Esophagus squamous epithelium (tissue), 5 donors: ENCODE results near the gene SYS1. TPM values are rescaled to one million over a fixed set of nuclear protein-coding genes. Genes with fewer than 3 reads are reported as not detected.

Experiments
- DNase-seq: peaks from one replicate; lab custom pipeline; 2025; lab: John Stamatoyannopoulos, UW
- H3K27ac ChIP-seq, 4 donors: fragments of 200-600 bp; sonication (generic); one replicate each; pipeline ENCODE4 v1.5.1; 2016 to 2019; ENCODE audit warnings: mild to moderate bottlenecking in 1 of 4
- H3K27me3 ChIP-seq, 4 donors: fragments of 200-600 bp; sonication (generic); 1 replicate in 3 of 4; 2 replicates in 1 of 4; pipeline versions ENCODE4 v1.5.1 to v1.6.0; 2017 to 2021; ENCODE audit warnings: antibody characterized with exemption in 1 of 4
- H3K36me3 ChIP-seq, 3 donors: fragments of 200-600 bp; sonication (generic); one replicate each; pipeline ENCODE4 v1.5.1; 2016 to 2019
- H3K4me1 ChIP-seq, 3 donors: fragments of 200-600 bp; sonication (generic); one replicate each; pipeline ENCODE4 v1.5.1; 2017 to 2019
- H3K4me3 ChIP-seq, 4 donors: fragments of 200-600 bp; sonication (generic); 1 replicate in 3 of 4; 2 replicates in 1 of 4; pipeline ENCODE4 v1.5.1; 2016 to 2019; ENCODE audit warnings: mild to moderate bottlenecking in 2 of 4, moderate library complexity in 1 of 4
- H3K9me3 ChIP-seq, 3 donors: fragments of 200-600 bp; sonication (generic); one replicate each; pipeline ENCODE4 v1.5.1; 2016 to 2019
- CTCF ChIP-seq, 6 experiments: fragments of 450-650 bp in 4 of 6; fragments of 200-600 bp in 2 of 6; sonication (generic) in 2 of 6; IDR thresholded peaks; one replicate each; pipeline ENCODE4 v1.5.1; 2016 to 2019; ENCODE audit warnings: antibody characterized with exemption in 6 of 6, mild to moderate bottlenecking in 4 of 6, moderate library complexity in 4 of 6
- POLR2A ChIP-seq, 4 donors: fragments of 450-650 bp; IDR thresholded peaks; one replicate each; pipeline ENCODE4 v1.6.1; 2017; ENCODE audit warnings: antibody characterized with exemption in 4 of 4, mild to moderate bottlenecking in 4 of 4, moderate library complexity in 3 of 4
- WGBS, 2 donors: methylation state at CpG; one replicate each; pipeline ENCODE4 v1.1.5; 2018; 5-methylcytosine and 5-hydroxymethylcytosine counted together
- intact Hi-C: fragments of 100-400 bp; cut with DNase I; formaldehyde crosslinking; loops from one replicate; pipeline ENCODE4 v1.15.0; 2022
- total RNA-seq, 4 donors: library from RNA; depleted of rRNA; stranded (reverse); fragments of >200 nt; gene quantifications; one replicate each; pipeline ENCODE4 v1.1.0, GENCODE V29; 2016
- donor health status: DM: yes; HTN: yes; CAD: no.

Gene SYS1
- total RNA-seq, 4 donors from 2014 or later, result 22.3 to 32.4 (median 27.0) TPM

DNA sequence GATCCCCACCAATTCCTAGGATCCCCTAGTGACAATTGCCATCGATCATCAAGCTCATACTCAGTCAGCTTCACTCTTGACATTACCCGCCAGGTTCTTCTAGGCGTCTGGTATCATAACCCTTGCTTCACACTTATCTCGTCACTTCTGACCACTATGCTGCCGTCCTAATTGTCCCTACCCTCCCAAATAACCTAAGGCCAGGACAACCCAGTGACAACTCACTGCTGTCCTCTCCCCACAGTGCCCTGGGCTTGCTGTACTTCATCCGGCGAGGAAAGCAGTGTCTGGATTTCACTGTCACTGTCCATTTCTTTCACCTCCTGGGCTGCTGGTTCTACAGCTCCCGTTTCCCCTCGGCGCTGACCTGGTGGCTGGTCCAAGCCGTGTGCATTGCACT lies 3.7 kb downstream of the SYS1 start:
- H3K36me3 ChIP-seq, result peaks cover 0 to 55% (median 20%) of the 10 kb centered on the region in 3 donors
- no peak overlapping the region for H3K4me3 ChIP-seq
- intact Hi-C loops, result no loop called here
- no peak for DNase-seq
- no peak overlapping the region for H3K27ac ChIP-seq
- no peaks in the 10 kb centered on the region for H3K9me3 ChIP-seq
- H3K27me3 ChIP-seq, result no peaks in the 10 kb centered on the region
- TF ChIP-seq CTCF (IDR thresholded peaks at IDR 0.05) (no peak), POLR2A (IDR thresholded peaks at IDR 0.05) (no peak)
- 91 to 96% methylated on average over 11 of the region's 11 CpGs for WGBS, 2 donors
- H3K4me1 ChIP-seq, result peaks cover 21 to 53% (median 23%) of the 10 kb centered on the region in 3 donors

DNA sequence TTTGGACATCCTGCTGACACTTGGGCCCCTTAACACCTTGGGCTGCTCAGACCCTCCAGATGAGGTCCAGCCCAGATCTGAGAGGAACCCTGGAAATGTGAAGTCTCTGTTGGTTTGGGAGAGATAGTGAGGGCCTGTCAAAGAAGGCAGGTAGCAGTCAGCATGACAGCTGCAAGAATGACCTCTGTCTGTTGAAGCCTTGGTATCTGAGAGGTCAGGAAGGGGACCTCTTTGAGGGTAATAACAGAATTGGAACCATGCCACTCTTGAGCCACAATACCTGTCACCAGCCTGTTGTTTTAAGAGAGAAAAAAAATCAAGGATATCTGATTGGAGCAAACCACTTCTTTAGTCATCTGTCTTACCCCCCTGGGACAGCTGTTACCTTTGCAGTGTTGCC lies 4.2 kb downstream of the SYS1 start:
- Histone ChIP-seq H3K36me3 (peaks cover 0 to 55% (median 20%) of the 10 kb centered on the region in 3 donors), H3K9me3 (no peaks in the 10 kb centered on the region), H3K4me1 (peaks cover 21 to 53% (median 22%) of the 10 kb centered on the region in 3 donors), H3K4me3 (no peak overlapping the region), H3K27ac (peak overlapping the region in 1 of 4 donors; percentile 32), H3K27me3 (no peaks in the 10 kb centered on the region)
- TF ChIP-seq CTCF (IDR thresholded peaks at IDR 0.05), result no peak
- TF ChIP-seq POLR2A (IDR thresholded peaks at IDR 0.05), result no peak
- intact Hi-C loops, result no loop called here
- no peak for DNase-seq

DNA sequence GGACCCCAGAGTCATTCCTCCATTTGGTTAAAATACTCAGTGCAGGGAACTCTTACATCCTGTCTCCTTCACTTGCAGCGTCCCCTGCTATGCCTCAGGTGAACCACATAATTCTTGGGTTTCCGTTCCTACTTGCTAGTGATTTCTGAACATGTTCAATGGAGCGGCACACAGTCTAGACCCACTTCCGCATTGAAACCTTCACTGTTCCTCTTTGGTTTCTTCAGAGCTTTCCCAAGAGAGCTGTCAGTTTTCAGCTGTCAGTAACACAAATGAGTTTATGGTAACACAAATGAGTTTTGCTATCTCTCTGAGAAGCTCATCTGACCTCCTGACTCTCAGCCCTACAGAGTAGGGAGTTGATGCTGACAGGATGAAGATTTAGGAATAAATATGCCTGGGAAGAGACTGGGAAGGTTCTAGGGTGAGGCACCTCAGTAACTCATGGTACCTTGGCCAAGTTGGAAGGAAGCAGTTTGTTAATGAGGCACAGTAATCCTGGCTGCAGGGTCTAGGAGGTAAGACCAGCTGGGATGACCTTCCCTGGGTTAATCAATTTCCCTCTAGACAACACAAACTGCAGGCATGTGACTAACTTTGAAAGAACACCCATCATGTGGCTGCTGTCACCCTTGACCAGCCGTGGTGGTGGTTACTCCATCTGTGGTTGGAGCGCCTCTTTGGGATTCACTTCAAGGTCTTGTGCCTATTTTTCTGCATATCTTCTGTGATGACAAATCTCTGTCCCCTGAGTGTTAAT lies 5.4 kb downstream of the SYS1 start:
- 69 to 72% methylated on average over 6 of the region's 6 CpGs for WGBS, 2 donors
- H3K36me3 ChIP-seq, result peaks cover 0 to 55% (median 20%) of the 10 kb centered on the region in 3 donors
- H3K27ac ChIP-seq, result peak overlapping the region in 2 of 4 donors; percentile 22 to 44
- intact Hi-C loops, result no loop called here
- no peak overlapping the region for H3K4me3 ChIP-seq
- H3K4me1 ChIP-seq, result peaks cover 21 to 58% (median 24%) of the 10 kb centered on the region in 3 donors
- no peaks in the 10 kb centered on the region for H3K9me3 ChIP-seq
- no peak for DNase-seq
- no peak for TF ChIP-seq POLR2A (IDR thresholded peaks at IDR 0.05)
- TF ChIP-seq CTCF (IDR thresholded peaks at IDR 0.05), result no peak
- H3K27me3 ChIP-seq, result no peaks in the 10 kb centered on the region

DNA sequence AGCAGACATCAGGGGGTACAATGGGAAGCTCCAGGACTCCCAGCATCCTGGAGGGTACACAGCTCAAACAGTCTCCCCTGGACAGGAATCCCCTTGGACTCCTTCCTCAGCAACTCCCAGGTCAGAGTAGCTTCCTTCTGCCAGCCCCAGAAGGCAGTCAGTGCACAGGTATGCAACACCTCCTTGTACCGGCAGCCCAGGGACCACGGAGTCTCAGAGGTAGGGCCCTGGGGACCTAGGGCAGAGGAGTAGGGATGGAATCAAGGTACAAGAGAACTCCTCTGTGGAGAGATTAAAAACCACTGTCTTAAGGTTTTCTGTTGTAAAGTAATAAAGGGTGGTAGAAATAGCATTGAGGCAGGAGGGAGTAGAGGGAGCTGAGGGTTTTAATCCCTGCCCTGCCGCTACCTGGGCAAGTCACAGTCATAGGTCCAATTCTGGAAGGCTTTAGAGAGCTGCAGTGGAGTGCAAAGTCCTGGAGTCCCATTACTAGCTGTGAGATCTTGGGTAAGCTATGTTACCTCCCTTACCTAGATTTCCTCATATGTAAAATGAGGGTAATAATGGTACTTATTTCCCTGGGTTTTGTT lies 7.7 kb downstream of the SYS1 start:
- intact Hi-C loops, result no loop called here
- no peaks in the 10 kb centered on the region for H3K9me3 ChIP-seq
- no peak for TF ChIP-seq CTCF (IDR thresholded peaks at IDR 0.05)
- TF ChIP-seq POLR2A (IDR thresholded peaks at IDR 0.05), result no peak

GRCh38 chr20:45372241-45372640 lies 9.3 kb downstream of the SYS1 start:
- TF ChIP-seq POLR2A (IDR thresholded peaks at IDR 0.05) (no peak), CTCF (IDR thresholded peaks at IDR 0.05) (no peak)
- WGBS, 2 donors, result 85 to 92% methylated on average over 4 to 7 of the region's 10 CpGs
- Histone ChIP-seq H3K4me3 (peak overlapping the region in 1 of 4 donors; percentile 65), H3K9me3 (no peaks in the 10 kb centered on the region), H3K36me3 (peaks cover 5 to 41% (median 7%) of the 10 kb centered on the region in 3 donors), H3K4me1 (peaks cover 8 to 37% (median 13%) of the 10 kb centered on the region in 3 donors), H3K27ac (peak overlapping the region in 3 of 4 donors; percentile 36 to 77 (median 69)), H3K27me3 (no peaks in the 10 kb centered on the region)
- DNase-seq, result no peak
- intact Hi-C loops, result no loop called here

More for the DNA sequence above, 7.7 kb downstream of the SYS1 start:
- H3K4me1 ChIP-seq, result peaks cover 8 to 44% (median 14%) of the 10 kb centered on the region in 3 donors
- peaks cover 5 to 55% (median 16%) of the 10 kb centered on the region in 3 donors for H3K36me3 ChIP-seq
- 75 to 80% methylated on average over 2 of the region's 3 CpGs for WGBS, 2 donors
- no peak for DNase-seq
- no peak overlapping the region for H3K27ac ChIP-seq
- H3K27me3 ChIP-seq, result no peaks in the 10 kb centered on the region
- no peak overlapping the region for H3K4me3 ChIP-seq
